DMS114 treated with DMSO at 0.1 percent for 48 hours (cell line): ENCODE results near the gene PAK4.

Experiments
- DNase-seq: peaks from one replicate; lab custom pipeline; 2025; ENCODE audit not compliant: unreplicated experiment; lab: John Stamatoyannopoulos, UW

PAK4 gene

DNA sequence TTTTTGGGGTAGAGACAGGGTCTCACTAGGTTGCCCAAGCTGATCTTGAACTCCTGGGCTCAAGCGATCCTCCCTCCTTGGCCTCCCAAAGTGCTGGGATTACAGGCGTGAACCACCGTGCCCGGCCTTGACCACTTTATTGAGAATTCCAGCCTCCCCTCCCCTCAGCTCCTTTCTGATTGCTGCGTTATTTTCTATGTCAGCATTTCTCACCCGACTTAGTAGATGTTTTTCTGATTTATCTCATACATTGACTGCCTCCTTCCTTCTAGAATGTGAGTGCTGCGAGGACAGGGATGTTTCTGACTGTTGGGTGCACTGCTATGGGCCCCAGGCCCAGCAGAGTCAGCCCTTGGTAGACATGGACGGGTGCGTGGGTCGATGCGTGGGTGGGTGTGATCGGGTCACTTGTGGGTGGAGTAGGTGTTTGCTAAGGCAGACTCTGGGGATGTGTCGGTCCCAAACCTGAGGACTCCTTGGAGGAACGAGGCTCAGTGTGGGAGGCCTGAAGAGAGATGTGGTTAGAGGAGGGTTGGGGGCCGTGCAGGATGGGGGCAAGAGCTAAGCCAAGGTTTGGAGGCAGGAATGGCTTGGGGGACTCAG, 37.0 kb downstream of the PAK4 start:
- DNase-seq = no peak

DNA sequence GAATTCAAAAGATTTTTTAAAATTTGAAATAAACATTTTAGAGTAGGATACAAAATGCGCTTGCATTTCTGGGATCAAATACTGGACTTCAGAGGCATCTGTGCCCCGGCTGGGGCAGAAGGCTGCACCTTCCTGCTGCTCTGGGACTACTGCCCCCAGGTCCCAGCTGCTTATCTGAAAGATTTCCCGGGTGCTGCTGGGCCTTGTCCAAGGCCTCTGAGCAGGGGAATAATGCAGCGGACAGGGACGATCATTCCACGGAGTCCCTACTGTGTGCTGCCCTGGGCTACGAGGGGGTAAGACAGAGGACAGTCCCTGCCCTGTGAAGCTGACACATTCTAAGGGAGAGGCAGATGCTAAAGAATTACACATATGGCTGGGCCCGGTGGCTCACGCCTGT, 38.0 kb downstream of the PAK4 start:
- no peak for DNase-seq

DNA sequence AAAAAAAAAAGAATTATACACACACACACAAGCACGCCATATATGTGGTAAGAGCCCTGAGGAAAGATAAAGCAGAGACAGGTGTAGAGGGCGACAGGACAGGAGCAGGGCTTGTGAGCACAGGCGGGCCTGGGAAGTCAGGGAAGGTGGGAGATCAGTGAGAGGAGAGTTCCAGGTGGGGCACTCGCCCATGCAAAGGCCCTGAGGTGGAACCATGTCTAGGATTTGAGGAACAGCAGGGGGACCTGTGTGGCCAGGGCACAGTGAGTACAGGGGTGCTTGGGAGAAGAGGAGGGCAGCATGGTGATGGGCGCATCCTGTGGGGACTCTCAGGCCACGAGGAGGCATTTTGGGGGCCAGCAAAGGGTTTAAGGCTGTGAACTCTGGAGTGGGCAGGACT, 38.7 kb downstream of the PAK4 start:
- no peak for DNase-seq

DNA sequence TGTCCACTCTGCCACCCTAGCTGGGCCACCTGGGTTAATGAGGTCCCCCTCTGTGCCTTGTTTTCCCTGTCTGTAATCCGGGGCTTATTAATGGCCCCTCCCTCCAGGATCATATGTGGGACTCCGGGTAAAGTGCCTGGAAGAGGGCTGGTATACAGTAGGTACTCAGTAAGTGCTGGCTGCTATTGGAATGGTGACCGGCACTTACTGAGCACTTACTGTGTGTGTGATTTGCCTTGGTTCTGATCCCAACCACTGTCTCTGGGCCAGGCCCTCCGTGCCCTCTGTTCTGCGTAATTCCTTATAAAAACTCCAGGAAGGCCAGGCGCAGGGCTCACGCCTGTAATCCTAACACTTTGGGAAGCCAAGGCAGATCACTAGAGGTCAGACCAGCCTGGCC, 40.3 kb downstream of the PAK4 start:
- no peak for DNase-seq

DNA sequence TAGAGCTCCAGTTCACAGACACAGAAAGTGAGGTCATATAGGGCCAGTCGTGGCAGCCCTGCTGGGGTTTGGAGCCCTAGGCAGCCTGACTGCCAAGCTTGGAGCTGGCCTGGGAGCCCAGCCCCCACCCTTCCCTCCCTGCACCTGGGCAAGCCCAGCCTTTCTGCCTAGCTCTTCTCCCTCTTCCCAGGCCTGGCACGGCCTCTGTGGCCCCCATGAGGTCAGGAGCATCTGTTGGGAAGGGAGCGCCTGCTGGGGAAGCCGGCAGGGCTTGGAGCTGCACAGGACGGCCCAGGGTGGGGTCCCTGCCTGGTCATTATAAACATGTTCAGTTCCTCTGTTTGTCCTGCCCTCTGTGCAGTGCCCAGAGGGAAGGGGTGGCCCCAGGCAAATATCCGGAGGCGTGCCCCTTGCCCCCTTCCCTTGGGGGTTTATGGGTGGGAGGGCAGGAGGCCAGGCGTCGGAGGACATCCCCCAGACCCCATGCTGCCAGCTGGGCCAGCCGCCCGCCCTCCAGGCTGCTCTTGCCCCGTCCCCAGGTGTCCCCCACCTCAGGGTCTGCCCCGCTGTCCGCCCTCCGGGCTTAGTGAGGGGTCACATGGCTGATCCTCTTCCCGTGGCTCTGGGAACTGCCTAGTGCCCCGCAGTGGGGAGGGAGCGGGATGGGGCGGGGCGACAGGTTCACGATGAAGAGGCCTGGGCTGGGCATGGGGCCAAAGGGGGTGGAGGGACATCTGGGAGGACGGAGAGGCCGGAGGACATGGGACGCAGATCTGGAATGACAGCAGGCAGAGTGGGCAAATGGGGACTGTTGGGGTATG, 41.2 kb downstream of the PAK4 start:
- no peak for DNase-seq

DNA sequence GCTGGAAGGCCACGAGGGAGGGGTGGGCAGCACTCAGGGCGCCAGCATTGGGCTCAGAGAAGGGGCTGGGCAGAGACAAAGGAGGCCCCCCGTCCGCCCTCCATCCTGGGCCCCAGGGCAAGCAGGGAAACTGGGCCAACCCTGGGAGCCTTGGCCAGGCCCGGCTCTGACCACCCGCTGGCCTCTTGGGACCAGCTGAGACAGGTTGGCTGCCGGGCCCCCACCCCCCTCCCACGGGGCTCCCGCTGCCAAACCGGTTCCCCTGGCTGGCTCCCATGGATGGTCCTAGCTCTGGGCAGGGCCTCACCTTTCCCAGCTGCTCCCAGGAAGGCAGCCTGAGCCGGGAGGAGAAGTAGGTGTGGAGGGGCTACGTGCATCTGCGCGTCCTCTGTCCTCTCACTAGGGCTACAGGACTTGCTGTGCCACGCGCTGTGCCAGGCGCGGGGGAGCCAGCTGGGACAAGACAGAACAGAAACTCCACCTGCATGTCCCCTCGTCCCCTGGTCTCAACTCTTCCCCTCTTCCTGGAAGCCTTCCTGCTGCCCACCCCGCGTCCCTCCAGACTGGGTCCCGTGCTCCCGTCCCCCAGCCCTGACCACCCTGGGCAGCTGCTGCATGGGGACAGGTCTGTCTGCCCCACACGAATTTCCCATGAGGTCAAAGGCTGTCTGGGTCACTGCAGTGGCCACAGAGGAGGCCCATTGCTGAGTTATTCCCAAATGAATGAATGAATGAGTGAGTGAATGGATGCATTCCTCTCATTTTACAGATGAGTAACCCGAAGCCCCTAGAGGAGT, 42.1 kb downstream of the PAK4 start:
- no peak for DNase-seq

DNA sequence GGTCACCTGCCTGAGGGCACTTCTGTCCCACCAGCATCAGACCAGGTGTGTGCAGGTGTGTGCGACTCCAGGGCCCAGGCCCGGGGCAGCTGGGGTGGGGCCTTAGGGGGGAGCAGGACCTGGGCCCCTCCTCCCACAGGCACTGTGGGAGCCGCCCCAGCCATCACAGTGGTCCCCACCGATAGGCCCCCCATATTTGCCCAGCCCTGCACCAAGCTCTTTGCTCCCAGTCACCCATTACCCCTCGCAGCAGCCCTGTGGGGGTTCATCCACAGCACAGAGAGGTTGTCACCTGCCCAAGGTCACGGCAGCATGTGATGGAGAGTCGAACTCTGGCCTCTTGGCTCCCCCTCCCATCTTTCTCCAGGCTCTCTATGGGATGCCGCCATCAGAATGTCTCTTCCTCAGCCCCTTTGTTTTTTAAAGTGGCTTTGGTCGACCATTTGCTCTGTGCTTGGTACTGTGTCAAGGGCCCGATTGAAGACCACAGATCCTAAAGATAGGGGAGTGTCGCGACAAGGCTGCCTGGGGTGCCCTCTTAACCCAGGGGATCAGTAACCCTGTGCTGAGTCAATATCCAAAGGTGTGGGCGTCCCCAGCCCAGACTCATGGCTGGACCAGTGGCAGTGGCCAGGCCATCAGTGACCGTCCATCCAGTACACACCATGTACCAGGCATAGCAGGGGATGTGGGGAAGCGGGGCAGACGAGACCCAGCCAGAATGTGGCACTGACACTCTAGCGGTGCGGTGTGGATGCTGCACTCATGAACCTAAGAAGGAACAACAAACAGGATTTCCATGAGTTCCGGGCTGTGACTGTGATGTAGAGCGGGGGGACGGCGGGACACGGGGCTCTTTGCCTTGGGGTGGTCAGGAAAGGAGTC, 42.9 kb downstream of the PAK4 start:
- no peak for DNase-seq

DNA sequence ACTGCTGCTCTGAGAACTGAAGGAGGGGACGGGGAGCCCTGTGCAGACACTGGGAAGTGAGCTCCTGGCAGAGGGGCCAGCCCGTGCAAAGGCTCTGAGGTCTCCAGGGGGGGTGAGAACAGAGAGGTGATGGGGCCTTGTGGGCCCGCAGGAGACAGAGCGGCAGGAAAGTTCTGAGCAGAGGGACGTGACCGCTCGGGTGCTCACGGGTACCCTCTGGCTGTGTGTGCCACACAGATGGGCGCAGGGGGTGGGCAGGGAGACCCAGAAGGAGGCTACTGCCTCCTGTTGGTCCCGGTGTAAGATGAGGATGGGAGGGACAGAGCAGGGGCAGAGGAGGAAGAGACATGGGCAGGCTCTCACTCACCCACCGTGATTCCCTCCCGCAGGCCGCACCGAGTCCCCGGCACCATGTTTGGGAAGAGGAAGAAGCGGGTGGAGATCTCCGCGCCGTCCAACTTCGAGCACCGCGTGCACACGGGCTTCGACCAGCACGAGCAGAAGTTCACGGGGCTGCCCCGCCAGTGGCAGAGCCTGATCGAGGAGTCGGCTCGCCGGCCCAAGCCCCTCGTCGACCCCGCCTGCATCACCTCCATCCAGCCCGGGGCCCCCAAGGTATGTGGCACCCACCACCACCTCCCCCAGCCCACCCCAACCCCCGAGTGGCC, 43.7 kb downstream of the PAK4 start:
- no peak for DNase-seq

DNA sequence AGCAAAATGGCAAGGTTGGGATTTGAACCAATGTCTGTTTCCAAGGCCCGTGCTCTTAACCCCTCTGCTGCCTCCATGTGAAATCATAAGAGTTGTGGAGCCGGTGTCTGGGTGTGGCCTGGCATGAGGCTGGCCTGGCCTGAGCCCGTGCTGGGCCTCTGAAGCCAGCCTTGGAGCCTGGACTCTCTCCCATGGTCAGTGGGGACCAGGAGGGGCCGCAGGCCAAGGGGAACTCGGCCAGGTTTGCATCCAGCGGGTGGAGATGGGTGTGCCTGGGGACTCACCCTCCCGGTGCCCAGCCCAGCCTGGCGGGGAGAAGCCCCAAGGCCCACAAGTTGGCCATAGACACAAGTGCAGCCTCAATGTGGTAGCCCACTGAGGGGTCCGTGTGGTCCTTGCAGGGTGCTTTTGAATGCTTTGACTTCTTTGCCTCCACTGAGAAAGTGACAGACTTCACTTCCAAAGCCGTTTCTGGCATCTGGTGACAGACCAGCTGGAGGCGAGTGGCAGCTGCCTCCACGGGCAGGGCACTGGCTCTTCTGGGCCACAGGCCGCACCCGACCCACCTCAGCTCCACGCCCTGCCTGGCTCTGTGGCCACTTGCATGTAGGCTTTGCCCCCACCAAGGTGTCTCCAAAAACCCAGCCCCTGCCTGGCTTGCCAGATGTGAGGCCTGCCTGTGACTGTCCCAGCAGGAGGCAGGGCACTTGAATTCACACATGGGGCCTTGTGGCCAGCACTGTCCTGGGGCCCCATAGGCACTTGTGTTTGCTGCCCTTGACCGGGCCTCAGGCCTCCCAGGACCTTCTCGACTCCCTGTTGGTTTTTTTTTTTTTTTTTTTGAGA, 45.0 kb downstream of the PAK4 start:
- no peak for DNase-seq

DNA sequence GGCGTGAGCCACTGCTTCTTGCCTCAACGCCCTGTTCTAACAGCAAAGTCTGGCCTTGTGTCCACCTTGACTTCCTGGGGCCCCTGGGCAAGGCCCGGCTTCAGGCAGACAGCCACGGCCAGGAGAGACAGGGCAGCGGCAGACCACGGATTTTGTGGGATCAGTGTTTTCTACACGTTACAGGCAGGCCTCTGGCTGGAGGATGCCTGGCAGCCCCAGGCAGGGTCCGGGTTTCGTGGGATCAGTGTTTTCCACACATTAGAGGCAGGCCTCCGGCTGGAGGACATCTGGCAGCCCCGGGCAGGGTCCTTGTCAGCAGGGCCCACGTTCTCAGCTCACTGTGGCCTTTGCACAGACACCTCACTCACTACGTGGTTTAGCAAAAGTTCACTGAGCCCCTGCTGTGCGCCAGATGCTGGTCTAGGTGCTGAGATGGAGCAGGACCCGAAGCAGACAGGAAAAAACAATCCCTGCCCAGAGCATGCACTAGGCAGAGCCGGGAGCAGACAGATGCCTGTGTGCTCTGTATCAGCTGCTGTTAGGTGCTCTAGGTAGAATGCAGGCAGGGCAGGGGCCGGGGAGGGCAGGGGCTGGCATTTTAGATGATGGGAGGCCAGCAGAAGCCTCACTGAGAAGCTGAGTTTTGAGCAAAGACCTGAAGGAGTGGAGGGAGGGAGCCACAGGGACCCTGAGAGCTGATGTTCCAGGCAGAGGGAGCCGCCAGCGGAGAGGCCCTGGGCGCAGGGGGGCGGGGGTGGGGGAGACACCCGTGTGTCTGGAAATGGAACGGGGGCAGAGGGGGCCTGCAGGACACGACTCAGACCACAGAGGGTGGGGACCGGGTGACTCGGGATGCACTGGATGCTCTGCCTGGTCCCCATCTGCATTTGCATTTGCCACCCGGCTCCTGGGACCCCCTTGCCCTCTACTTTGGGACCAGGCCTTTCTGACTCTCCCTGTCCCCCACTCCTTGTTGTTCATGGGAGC, 46.2 kb downstream of the PAK4 start:
- DNase-seq = no peak

DNA sequence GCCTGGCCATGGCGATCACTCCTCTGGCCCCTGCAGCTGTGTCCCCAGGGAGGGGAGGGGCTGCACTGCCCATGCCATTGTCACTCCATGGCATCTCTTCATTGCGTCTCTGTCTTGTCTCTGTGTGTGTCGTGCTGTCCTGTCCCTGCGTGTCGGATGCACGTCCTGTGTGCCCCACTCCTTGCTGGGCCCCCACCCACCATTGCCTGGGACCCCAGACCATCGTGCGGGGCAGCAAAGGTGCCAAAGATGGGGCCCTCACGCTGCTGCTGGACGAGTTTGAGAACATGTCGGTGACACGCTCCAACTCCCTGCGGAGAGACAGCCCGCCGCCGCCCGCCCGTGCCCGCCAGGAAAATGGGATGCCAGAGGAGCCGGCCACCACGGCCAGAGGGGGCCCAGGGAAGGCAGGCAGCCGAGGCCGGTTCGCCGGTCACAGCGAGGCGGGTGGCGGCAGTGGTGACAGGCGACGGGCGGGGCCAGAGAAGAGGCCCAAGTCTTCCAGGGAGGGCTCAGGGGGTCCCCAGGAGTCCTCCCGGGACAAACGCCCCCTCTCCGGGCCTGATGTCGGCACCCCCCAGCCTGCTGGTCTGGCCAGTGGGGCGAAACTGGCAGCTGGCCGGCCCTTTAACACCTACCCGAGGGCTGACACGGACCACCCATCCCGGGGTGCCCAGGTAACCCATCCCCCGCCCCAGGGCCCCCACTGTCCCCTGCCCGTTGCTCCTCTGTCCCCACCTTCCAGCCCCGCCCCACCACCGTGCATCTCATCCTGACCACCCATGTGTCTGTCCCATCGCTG, 47.3 kb downstream of the PAK4 start:
- DNase-seq = no peak

DNA sequence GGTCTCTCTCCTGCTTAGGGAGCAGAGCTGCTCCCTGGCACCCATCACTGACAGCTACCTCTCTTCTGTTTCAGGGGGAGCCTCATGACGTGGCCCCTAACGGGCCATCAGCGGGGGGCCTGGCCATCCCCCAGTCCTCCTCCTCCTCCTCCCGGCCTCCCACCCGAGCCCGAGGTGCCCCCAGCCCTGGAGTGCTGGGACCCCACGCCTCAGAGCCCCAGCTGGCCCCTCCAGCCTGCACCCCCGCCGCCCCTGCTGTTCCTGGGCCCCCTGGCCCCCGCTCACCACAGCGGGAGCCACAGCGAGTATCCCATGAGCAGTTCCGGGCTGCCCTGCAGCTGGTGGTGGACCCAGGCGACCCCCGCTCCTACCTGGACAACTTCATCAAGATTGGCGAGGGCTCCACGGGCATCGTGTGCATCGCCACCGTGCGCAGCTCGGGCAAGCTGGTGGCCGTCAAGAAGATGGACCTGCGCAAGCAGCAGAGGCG, 48.0 kb downstream of the PAK4 start:
- no peak for DNase-seq

DNA sequence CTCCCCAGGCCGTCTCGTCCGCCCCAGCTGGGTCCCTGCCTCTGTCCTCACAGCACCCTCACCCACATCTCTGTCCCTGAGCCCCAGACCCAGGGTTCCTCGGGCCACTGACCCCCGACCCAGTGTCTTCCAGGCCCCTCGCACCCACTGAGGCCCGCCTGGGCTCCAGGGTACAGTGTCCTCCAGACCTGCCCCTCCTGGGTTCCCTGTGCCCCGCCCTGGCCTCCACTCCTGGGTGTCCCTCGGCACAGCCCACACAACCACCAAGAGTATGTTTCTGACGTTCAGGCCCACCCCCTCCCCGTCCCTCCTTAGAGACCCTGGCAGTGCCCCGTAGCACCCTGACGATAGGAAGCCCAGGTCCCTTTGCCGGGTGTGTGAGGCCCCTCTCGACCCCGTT, 48.6 kb downstream of the PAK4 start:
- no peak for DNase-seq

DNA sequence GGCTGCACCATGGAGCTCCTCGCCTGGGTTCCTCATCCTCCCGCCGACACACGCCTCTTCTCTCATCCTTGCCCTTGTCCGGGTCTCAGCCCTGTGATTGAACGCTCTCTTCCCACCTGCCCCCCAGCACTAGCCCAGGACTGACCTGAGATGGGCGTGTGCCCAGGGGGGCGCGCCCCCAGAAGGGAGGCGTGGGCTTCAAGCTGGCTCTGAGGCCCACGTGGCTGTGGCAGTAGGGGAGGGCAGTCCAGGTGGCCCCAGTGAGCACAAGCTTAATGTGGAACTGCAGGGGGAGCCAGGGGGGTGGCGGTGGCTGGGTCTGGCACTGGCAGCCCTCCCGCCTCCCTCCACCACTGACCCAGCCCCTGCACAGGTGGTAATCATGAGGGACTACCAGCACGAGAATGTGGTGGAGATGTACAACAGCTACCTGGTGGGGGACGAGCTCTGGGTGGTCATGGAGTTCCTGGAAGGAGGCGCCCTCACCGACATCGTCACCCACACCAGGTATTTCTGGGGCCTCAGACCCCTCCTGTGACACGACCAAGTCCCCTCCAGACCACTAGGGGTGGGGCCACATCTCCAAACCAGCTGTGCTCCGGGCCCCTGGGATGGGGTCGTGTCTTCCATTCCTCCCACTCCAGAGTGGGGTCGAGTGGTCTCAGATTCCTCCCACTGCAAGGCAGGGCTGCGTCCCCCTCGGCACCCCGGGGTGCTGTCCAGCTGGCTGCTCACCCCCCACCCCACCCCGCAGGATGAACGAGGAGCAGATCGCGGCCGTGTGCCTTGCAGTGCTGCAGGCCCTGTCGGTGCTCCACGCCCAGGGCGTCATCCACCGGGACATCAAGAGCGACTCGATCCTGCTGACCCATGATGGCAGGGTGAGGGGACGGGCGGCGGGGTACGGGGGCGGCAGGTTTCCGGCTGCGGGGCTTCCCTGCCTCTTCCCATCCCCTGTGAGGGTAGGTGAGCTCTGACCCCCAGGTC, 49.3 kb downstream of the PAK4 start:
- DNase-seq = no peak

DNA sequence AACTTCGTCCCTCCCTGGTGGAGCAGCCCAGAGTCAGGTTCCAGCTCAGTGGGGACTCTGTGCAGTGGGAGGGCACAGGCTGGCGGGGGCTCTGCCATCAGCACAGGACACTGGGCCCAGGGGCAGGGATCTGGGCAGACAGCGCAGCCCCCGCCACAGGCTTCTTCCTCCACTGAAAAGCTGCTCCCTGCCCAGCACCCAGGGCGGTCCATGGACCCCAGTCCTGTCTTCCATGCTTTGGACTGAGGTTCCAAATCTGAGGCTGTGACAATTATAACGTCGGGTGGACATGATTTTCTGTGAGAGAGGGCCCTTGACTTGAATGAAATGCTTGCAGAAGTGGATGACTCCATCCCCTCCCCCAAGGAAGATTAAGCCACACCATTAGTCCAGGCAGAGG, 50.0 kb downstream of the PAK4 start:
- DNase-seq = no peak

DNA sequence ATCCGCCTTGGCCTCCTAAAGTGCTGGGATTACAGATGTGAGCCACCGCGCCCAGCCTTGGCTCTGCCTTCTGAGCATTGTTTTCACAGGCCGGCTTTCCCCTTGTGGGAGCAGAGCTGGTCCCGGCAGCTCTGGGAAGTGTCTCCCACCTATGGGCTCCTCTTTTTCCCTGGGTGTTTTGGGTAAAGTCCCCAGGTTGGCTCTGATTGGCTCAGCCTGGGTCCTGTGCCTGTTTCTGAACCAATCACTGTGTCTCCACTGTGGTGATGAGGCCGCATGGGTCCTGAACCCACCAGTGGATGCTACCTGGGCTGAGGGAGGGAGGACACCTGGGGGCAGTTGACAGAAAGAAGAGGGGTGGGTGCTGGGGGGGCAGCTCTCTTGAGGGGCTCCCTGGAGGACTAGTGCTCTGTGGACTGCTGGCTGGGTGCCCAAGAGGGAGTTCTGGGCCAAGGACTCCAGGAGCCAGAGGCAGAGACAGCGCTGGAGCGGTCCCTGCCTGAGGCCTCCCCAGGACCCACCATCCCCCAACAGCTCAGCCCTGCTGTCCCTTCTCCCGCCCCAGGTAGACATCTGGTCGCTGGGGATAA, 51.6 kb downstream of the PAK4 start:
- no peak for DNase-seq
